NCI-H1694 treated with DMSO at 0.1 percent for 48 hours (cell line): Measurements from ENCODE around the gene UNC119.

Experiments used
- DNase-seq: peaks from one replicate; lab custom pipeline; 2025; lab: John Stamatoyannopoulos, UW

UNC119 gene

DNA sequence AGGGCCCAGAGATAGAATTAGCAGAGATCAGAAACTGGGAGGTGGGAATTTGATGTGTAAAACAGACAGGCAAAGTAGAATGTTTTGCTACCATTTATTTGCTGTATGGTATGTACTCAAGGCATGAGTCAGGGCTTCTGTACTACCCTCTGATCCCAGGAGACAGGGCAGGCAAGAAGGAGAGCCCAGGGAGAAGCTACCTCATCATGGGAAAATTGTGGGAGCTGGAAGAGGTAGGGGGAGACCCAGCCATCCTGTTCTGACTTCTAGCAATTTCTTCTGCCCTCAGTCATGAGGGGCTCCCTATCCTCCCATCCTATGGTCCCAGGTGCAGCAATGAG, 20.6 kb upstream of the UNC119 start:
- no peak for DNase-seq

DNA sequence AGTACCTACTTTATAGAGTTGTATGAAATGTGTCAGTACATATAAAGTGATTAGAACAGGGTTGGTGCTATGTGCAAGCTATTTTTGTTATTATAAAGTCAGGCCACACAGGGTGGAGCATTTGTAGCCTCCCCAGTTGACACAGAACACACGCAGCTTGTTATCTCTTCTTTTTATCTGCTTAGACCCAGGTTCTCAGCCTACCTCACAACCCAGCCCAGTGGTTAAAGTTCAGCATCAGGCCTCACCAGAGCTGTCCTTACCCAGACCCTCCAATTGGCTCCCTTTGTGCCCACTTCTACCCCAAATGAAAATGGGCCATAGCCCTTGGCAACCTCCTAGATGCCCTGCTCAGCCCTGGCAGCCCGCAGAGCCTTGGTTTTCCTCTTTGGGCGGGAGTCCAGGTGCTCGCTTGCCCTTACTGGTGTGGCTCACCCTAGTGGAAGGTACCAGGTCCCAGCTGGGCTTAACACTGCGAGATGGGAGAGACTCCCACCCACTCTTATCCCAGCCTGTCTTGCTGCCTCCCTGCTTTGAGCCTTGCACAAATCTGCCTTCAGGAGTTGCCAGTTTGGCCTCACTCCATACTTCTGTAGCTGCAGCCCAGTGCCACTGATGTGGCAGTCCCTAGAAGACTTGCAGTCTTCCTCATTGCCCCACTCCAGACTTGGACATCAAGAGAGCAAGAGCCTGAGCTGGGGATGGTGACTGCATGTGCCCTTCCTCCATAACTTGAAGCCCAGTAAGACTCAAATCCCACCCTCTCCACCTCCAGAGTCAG, 20.0 kb upstream of the UNC119 start:
- DNase-seq: no peak

DNA sequence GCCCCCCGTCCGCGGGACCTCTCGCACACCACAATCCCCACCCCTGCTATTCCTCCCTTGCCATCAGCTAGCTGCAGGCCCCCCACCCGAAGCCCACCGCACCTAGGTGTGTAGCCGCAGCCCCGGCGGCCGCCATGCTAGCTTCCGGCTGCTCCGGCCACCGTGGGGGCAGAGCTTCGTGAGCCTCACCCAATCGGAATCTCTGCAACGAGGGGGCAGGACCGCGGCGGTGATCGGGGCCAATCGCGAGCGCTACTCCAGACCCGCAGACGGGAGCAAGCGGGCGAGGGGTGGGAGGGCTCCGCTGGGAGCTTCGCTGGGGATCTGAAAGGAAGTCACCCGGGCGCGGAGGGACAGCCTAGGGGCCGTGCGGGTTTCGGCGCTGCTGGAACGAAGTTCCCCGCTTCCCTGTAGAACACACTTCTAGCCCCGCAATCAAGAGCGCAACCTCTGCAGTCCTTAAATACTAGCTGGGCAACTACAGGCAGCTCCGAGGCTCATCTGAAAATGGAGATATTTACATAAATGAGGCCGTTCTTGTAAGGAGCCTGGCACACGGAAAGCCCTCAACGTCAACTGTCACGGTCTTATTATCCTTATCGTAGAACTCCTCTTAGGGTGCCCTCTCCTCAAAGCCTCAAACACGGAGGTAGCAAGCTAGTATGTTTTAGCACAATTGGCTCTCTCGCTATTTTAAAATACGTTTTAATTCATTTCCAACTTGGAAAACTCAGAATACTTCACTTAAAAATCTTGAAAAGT, 19.1 kb upstream of the UNC119 start, which contains the start of gene PIGS:
TSS of gene PIGS (minus strand) at position 164 of the 762 bp plus-strand sequence. CDS start at position 136, 28 bp downstream.
- peak; percentile 91 for DNase-seq

DNA sequence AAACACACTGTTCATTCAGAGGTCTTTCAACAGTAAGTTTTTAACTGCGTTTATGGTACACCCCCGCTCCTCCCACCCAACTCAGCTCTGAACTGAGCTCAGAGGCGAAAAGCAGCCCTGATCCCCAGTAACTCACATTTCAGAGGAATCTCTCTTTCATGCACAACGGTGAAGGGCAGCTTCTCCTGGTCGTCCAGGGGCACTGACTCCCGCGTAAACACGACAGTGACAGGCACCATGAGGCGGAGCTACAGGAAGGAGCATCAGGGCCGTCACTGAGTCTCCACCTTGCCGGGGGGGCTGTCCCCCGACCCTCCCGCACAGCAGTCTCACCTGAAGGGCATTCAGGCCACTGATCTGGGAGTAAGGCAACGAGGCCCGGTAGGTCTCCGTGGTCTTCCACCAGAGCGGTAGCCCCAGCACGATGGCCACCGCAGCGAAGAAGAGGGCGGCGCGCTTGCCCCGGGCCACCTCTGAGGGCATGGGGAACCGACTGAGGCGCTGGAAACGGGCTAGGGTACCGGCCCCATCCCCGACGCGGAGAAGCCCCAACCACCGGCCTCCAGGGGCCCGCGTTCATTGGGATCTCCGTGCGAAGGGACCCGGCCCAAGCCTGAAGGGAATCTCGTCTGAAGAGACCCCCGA, 18.4 kb upstream of the UNC119 start:
- no peak for DNase-seq

DNA sequence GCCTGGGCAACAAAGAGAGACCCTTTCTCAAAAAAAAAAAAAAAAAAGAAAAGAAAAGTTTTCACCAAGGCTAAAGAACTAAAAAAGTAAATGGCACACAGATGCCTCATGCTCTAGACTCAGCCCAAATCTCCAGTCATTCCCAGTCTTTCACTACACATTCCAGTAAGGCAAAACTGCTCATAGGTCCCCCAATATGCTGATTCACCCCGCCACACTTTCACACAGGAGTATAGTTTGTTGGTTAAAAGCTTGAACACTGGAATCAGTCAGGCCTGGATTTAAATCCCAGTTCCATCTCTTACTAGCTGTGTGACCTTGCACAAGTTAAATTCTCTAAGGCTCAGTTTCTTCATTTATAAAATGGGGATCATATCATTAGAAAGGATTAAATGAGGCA, 17.0 kb upstream of the UNC119 start:
- DNase-seq: no peak

DNA sequence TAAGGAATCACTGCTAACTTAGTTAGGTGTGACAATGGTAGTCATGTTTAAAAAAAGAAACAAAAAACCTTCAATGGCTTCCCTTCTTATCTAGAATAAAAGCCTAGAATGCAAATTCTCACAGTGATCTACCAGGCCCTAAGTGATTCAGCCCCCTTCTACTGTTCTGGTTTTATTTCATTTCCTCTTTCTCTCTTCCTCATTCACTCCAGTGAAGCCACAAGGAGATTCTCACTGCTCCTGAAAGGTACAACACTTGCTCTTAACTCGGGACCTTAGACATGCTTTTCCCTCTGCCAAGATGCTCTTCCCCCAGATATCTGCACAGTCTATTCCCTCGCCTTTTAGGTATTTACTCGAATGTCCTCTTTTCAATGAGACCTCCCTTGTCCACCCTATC, 15.2 kb upstream of the UNC119 start:
- DNase-seq: no peak

DNA sequence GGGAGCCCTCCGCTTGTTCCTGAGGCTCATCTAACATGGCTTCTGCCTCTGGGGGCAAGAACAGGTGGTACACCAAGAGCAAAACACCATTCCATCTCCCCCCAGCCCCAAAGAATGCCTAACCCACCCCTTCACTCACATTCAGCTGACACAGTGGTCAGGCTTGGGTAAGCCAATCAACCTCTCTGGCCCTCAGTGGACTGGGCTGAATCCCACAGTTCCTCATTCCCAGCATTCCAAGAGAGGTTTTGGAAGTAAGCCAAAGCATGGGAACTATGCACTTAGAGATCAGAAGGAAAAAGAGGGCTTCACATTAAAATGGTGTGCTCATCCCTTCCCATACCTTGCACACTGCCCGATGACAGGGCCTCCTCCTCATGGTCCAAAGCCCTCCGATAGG, 11.1 kb upstream of the UNC119 start:
- DNase-seq: no peak

DNA sequence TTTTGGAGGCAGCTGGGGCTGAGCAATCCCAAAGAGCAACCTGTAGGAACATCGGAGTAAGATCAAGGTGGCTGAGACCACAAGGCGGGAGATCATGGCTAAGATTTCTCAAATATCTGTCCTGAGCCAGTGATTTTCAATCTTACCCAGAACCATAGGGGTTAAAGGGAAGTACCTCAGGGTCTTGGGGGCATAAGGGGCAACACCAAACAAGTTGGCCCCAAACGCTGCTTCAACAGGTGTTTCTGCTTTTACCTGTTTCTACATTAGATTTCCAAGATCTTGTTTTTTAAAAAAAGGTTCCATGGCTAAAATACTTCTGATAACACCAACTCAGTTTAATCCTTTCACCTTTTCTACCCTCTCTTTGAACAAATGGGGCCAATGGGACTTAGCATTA, 2.6 kb upstream of the UNC119 start:
- no peak for DNase-seq

DNA sequence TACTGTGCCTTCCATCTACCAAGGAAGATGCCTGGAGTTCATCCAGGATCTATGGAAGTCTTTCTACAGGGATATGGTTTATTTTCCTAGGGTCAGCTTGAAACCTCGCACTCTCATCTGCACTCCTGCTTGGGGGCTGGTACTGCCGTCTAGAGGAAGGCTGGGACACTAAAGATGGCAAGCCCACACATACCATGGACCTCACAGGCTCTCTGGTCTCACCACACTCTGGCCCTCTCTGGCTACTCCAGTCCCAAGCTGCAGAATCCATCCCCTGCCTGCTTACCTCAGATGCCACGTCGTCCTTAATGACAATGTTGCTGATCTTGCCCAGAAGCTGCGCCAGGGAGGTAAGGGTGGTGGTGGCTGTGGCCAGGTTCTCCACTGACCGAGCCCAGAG, 2.1 kb upstream of the UNC119 start:
- DNase-seq: no peak

DNA sequence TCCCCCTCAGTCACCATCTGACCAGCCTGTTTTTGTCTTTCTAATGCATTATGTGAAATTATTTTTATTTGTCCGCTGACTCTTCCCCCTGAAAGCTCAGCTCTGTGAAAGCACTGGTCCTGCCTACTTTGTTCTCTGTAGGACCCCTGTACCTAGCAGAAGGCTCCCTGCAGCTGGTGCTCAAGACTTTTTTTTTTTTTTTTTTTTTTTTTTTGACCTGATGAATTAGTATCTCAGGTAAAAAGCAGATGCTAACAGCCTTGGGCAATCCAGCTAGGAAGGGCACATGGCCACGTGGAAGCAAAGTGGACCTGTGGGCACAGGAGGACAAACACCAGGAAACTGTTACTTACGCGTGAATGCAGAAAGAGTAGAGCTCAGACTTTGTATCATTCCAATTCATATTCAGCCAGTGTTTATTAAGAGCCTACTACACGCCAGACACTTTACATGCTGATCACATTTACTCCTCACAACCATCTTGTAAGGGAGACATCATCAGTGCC, 629 bp upstream of the UNC119 start:
- DNase-seq: no peak

DNA sequence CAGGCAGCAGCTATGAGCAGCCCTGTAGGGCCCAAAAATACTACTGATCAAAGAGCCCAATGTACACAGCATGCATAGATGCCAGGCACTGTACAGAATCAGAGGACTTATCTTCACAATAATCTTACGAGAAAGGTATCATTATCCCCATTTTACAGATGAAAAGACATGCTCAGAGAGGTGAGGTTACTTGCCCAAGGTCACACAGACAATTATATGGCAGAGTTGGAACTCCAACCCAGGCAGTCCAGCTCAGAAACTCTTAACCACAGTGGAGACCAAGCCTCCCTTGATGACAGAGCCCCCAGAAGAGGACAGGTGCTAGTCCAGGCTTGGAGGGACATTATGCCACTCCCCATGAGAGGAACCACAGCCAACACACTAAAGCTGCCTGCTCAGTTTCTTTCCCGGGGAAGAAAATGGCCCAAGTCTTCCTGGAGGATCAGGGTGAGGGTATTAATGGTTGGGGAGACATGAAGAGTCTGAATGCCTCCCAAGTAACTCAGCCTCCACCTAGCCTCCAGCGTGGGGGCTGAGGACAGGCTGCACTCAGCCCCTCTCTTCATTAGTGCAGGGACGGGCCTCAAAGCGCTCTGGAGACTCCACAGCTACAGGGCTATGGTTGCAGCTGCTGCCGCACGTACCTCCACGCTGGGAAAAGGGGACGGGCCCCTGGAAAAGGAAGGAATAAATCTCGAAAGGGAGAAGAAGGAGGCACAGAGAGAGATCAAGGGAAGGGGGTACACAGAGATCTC, 826 bp downstream of the UNC119 start:
- no peak for DNase-seq

DNA sequence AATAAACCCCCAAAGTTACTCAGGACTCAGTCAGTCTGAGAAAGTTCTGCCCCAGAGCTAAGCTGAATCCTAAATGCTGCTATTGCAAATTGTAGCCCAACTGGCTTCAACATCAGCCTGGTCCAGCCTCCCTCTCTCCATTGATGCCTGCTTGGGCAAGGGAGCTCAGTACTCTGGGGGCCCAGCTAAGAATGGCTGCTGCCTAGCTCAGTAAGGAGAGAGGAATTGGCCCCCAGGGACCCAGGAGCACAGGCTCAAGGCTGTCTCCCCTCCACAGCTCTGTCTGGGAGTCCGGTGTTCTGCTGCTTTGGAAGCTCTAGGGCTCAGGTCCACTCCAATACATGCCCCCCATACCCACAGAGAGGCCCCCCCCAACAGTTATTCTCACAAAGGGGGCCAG, 1.6 kb downstream of the UNC119 start:
- DNase-seq: no peak

DNA sequence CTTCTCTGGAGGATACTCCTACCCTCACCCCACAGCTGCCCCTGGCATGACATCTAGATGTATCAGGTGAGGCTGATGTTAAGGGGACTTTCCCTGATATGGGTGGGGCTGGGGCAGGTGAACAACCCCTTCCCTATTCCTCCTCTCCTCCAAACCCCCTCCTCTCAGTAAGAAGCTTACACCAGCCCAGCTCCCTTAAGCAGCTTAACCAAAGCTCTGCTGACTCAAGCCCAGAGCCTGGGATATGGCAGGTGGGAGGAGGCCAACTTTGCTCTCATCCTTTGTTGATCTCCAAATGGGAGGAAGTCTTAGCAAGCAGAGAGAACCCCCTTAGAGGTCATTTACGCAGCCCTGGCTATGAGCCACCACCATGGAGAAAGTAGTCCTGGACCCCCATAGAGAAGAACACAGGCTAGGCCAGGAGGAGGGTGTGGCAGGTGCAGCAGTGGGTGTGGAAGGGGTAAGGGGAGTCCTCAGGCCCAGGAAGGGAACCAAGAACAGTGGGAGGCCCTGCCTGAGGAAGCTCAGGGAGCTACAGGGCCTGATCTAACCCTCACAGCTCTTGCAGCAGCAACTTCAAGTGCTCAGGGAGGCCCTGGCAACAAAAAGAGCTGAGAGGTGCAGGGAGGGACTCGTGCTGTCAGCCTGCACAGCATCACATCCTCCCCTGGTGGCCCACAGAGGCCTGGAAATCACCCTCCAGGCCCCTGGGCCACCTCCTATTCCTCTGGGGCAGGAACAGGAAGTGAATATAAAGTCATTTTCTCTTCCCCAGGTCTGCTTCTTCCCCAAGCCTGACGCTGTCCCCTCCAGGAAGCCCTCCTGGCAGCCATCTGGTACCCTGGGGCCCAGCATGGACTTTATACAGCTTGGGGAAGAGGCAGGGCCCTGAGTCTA, 2.9 kb downstream of the UNC119 start:
- DNase-seq: no peak

DNA sequence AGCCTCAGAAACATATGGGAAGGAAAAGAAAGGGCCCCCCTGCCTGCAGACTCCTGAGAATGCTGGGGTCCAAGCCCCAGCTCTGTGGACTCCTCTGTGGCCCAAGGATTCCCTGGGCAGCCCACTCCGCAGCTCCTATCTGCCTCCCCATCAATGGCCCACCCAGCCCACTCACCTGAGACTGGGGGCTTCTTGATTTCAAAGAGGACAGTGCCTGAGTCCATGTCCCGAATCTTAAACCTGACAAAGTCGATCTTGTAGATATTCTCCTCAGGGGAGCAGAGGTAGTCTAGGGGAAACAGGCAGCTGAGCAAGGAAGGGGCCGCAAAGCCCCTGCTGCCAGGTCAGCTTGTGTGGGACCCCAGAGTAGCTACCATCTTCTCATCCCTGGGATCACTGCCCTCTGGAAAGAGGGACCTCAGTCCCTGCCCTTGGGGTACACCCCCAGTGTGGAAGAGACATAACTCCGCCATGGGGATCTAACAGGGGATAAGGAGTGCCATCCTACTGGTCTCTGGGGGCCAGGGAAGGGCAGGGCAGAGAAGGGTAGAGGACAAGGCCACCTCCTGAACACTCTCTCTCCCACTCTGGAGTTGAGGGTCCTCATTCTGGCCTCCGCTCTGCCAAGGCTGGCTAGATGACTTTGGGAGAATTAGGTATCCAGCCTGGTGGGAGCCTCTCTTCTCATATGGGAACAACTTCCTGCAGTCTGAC, 3.9 kb downstream of the UNC119 start:
- DNase-seq: no peak

DNA sequence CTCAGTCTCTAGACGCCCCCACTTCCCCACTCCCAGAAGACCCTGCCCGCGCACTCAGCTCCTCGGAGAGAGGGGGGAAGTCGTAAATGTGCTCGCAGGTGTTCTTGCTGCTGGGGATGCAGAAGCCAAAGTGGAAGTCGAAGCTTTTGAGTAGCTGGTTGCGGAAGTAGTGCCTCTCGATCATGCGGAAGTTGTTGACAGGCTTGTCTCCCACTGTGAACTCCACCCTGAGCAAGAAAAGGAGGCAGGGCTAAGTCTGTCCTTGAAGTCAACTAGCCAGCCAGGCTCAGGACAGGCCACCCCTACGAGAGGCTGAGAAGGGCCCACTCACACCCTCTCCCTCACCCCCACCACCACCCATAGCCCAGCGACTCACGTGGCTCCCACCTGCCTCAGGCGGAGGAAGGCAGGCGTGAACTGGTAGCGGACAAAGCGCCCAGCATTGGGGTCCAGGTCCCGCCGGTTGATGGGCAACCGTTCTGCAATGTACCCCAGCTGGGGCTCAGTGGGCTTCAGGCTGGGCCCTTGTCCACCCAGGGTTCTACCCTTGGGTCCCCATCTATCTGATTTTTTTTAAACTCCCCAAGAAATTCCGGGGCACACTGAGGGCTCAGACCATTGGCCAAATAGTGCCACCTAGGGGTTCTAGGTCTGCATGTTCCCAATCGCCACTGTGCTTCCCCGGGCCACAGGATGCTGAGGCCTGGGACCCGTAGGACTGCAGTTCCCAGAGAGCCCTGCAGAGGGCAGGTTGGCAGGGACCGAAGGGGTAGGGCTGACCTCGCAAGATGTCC, 4.6 kb downstream of the UNC119 start:
- DNase-seq: peak; percentile 40

DNA sequence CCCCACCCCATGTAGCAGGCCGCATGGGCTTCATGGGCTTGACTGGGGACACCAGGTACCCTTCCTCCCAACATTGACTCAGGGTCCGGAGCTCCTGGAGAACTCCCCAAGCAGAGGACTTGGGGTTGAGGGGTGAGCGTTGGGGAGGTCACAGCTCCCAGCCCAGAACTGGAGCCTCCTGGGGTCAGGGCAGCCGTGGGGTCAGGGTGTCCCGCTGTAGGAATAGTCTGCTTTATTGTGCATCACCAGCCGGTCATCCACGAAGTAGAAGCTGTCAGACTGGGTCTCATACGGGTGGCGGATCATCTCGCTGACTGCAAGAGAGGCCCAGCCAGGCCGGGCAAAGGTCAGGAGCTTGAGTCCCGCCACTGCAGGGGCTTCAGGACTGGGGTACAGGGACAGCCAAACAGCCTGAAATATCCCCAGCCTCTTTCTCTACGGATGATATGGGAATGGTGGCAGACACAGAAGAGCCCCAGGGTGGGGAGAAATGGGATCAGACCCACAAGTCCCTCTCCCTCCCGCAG, 5.3 kb downstream of the UNC119 start:
- no peak for DNase-seq

DNA sequence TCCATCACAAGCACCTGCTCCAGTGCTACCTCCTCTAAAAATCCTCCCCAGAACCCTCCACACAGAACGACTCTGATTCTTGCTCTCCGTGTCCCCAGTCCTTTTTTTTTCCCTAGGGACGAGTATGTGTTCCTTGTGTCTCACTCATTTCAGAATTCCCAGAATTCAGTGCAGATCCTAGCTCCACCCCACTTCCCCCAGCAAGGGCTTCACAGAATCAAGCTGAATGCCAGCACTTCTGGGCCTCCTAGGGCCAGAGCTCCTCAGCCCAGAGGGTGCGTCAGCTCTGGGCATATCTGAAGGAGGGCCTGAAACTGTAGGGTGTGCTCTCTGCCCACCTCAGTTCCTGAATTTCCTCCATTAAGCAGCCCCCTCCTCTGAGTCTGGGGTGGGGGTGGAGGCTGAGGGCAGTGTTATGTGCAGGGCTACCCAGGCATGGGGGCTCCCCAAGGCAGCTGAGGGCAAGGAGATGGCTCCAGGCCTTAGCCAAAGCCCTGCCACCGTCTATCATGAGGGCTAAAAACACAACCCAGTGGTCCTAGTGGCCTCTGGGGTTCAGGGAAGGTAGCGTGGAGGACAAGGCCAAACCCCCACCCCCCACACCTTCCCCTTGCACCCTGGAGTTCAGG, 6.5 kb downstream of the UNC119 start:
- no peak for DNase-seq

DNA sequence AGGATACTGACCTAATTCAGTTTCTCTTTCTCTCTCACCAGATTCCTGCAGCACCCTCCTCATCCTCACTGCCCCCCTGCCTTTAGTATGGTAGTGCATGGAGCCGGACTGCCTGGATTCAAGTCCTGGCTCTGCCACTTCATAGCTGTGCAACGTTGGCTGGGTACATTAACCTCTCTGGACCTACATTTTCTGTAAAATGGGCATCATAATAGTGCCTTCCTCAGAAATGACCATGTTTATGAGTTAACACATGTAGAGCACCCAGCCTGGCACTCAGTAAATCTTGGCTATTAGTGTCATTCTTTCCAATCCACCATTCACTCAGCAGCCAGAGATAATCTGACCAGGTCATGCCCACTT, 7.3 kb downstream of the UNC119 start:
- no peak for DNase-seq
